Right renal pelvis (tissue), 4 donors: ENCODE measurements around the gene FBXW7. TPM values are rescaled to one million over a fixed set of nuclear protein-coding genes. Genes with fewer than 3 reads are reported as not detected.
A peak's percentile ranks its signal among the peaks of the same experiment; 100 is the strongest.
"Not testable (repeated sequence)": the region's sequence is repeated elsewhere in the genome, so short reads cannot be mapped to it uniquely, and the experiment has no call there.

Experiments
- DNase-seq, 4 donors: peaks; one replicate each; pipeline ENCODE4 v3.0.0-alpha.2; 2013; ENCODE audit warnings: low read depth in 4 of 4, low spot score in 3 of 4, missing footprints in 1 of 4
- polyA plus RNA-seq, 4 donors: library from polyadenylated mRNA; unstranded; fragments of 120-200 nt; gene quantifications; one replicate each; pipeline ENCODE4 v1.2.1, GENCODE V29; 2013; ENCODE audit not compliant: insufficient read length in 4 of 4

The FBXW7 gene
- polyA plus RNA-seq, 4 donors: 22.7 to 33.9 (median 32.4) TPM

DNA sequence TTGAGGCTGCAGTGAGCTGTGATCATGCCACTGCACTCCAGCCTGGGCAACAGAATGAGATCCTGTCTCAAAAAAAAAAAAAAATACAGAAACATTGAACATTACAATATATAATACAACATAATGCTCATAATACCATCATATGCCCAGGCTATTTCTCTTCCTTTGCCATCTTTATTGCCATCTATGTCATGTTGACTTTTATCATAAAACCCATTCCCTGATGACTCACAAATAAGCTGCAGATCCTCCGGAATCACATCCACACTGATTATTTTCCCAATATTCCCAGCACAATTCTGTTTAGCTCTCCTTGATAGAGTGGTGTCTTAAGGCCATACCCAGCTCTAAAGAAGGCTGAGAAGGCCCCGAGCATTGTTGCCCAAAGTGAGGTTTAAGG is 9.2 kb upstream of the FBXW7 start:
- DNase-seq: no peak

DNA sequence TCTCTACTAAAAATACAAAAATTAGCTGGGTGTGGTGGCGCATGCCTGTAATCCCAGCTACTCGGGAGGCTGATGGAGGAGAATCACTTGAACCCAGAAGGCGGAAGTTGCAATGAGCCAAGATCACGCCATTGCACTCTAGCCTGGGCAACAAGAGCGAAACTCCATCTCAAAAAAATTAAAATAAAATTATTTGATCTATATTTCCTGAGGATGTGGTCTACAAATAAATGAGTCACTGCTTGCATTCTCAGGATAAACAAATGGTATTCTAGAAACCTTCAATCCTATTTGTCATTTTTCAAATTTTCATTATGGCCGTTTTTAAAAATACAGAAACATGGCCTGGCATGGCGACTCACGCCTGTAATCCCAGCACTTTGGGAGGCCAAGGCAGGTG is 8.6 kb upstream of the FBXW7 start:
- not testable (repeated sequence) for DNase-seq

DNA sequence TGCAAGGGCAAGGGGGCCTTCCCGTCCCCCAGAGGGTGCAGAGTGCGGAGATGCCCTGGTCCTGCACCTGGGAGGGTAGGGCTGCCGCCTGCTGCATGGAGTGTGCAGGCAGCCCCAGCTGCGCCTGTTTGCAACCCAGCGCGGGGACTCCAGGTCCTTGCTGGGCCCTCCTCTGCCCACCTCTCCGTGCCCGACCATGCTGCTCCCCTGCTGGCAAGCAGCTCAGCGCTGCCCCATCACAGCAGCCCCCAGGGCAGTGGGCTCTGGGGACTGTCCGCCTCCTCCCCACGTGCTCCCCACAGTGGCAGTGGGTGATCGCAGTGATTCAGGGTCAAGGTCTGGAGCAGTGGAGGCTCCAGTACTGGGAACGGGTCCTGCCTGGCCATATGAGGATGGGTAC is 5.0 kb upstream of the FBXW7 start:
- no peak for DNase-seq

DNA sequence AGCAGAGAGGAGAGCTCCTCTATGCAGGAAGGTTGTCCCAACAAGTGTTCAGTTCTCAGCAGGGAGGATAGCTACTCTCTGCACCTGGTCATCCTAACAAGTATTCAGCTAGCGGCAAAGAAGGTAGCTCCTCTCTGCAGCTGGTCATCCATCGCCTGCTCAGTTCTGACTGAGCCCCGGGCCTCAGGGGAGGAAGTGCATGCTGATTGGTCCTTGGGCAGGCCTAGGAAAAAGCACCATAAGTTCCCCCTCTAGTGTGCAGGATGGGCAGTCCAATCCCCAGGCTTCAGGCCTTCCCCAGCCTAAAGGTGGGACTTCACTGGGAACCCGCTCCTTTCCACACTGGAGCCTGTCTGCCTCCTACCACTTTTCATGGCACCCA is 4.4 kb upstream of the FBXW7 start:
- no peak for DNase-seq

DNA sequence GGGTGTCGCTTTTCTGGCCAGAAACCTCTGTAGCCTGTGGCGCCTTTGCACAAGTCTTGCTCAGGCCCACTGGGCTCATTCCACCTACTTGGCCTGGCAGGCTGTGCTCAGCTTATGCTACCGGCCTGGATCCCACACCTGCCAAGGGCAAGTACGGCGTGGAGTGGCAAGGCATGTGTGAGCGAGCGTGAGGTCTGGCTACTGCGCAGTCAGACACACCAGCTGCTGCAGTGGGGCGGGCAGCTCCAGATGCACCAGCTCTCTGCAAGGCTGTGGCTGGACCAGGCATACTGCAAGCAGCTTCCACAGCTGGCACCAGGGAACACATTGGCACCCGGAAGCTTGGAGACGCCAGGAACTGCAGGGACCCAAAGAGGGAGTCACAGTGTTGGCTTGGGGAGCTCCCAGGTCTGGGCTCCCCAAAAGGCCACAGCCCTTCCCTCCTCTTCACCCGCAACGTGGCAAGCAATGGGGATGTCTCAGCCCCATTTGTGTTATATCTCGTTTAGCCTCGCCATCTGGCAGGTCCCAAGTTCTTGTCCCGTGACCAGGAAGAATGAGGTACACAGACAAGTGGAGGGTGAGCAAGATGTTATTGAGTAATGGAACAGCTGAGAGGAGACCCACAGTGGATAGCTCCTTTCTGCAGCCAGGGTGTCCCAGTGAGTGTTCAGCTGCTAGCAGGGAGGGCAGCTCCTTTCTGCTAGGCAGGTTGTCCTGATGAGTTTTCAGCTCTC is 3.8 kb upstream of the FBXW7 start:
- DNase-seq: no peak

DNA sequence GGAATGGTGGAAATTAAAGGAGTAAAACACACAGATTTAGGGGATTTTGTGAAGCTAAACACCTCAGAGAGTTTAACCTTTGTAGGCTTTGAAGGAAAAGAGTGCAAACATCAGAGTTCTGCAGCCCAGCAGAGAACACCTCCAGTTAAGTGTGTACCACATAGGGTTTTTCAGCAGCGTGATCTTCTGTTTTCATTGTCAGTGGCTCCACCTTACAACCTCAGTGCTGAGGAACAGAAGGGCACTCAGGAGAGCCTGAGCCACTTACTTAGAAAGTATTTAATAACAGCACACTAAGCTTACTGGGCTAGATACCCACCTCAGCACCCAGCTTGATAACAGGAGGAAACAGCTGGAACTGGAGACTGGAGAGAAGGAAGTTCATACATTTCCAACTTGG is 2.0 kb upstream of the FBXW7 start:
- DNase-seq: no peak

DNA sequence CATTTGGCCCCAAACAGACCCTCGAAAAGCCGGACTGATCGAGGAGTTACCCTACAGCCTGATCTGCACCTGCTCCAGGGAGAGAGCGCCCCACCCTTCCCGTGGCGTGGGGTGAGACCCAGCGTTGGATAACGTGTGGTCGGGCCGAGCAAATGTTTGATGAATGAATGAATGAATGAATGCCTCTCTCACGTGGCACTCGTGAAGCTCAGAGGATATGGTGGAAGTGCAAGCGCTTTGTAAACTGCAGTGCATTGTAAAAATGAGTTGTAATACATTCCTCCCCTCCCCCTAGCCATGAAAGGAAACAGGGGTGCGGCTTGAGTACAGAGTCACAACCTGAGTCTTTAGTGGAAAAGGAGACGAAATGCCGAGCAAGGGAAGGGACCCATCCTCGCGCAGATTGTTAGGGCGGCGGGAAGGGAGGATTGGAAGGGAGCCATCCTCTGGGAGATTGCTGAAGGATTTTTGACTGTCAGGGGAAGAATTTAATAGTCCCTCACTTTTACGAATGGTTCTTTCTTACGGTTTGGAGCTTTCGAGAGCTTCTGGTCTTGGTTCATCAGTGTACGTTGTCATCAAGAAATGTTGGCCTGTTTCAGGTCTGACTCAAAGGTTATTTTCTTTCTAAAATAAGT is 772 bp upstream of the FBXW7 start:
- peak in 2 of 4 donors; percentile 8 to 41 for DNase-seq

DNA sequence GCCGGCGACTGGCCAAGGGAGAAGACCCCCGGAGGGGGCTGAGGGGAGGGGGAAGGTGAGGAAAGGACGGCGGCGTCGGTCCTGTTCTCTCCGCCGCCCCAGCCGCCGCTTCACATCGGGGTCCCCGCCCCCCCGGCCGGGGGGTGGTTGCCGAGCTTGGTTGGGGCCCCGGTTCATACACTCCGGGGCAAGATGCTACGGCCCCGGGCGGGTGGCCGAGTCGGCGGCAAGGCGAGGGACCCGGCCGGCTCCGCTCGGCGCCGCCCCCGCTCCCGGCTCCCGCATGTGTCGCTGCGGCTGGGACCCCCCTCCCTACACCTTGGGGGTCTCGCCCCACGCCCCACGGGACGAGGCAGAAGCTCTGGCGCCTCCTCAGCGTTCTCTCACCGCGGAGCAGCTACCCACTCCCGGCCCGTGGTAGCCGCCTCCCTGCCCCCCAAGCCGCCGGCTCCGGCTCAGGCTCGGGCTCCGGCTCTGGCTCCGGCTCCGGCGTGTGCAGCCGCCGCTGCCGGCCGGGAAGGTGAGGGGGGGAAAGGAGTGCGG is 461 bp downstream of the FBXW7 start:
- peak in 2 of 4 donors; percentile 10 to 41 for DNase-seq

DNA sequence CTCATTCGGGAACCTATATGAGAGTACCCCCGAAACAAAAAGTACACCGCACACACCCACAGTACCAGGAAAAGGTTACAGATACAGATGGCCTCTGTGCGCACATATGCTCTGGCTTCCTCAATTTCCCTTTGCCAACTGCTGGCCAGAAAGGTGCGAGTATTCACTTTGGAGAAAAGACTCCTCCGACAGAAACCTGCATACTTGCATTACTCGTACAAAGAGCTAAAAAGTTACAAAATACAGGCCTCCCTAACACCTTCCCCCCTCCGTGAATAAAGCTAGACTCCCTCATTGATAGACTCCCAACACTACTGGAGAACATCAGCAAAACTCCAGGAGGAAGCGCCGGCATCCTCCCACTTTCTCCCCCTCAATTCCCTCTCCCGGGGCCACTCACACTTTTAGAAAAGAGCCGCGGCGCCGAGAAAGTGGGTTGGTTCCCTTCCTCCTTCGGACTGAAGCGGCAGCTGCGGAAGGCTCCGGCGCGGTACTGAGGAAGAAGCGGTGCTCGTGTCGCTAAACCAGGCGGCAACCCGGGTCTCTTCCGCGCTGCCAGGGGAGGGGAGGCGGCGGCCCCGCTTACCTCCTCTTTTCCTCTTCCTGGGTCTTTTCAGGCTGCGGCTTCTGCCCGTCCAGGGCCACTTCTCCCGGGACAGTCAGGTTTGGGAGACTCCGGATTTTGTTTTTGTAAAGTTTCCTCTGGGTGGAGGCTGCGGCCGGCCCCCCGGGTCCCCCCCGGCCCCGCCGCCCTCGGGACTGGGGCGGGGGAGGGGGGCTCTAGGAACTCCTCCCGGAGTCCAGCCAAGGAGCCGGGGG is 1.1 kb downstream of the FBXW7 start:
- DNase-seq: peak in 2 of 4 donors; percentile 10 to 16

DNA sequence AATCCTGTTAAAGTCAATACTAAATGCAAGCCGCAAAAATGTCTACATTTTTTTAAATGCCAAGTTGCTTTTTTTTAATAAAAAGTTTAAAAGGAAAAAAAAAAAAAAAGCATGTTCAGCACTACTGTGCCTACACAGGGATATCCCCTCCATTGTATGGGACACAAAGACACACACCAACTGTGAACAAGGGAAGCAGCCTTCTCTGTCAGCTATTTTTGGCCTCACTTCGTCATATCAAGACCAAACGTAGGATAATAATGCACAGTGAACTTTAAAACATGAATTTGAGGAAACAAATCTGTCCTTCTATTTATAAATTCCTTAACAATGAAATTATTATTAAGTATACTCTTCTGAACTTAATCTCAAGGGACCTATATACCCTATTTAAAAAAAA is 4.4 kb downstream of the FBXW7 start:
- no peak for DNase-seq

DNA sequence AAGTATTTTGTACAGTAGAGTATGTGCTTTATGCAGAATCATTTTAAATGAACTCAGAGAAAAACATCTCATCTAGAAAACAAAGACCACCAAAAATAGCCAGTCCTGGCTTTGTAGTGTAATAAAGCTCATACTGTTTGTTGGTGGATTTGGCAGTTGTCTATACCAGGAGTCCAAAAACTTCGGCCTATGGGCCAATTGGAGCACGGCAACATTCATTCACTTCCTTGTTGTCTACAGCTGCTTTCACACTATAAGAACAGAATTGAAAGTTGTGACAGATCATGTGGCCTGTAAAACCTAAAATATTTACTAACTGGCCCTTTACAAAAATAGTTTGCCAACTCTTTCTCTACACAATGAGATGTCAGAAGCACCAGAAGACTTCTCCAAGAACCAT is 5.3 kb downstream of the FBXW7 start:
- no peak for DNase-seq

DNA sequence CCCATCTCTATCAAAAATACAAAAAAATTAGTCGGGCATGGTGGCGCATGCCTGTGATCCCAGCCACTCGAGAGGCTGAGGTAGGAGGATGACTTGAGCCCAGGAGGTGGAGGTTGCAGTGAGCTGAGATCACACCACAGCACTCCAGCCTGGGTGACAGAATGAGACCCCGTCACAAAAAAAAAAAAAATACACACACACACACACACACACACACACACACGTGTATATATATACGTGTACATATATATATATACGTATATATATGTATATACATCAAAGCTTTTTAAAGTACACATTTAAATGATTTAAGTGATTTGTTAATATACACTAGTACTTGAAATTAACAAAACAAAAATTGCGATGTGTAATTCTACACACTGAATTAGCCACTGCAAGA is 6.0 kb downstream of the FBXW7 start:
- no peak for DNase-seq

DNA sequence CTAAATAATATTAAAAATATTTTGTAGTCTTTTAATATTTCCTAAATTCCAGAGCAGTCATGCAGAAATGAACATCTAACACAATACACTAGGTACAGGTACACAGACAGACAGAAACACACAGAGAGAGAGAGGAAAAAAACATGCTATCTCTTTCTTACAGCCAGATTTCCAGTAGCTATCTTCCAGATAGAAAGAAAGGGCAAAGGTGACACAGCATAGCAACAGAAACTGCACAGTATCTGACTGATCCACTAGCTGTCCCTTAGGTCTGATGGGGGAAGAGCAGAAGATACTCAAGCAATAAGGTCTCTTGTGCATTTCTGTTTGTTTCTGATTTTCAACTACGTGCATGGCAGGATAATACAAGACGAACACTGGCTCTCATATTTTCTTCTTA is 7.8 kb downstream of the FBXW7 start:
- no peak for DNase-seq

DNA sequence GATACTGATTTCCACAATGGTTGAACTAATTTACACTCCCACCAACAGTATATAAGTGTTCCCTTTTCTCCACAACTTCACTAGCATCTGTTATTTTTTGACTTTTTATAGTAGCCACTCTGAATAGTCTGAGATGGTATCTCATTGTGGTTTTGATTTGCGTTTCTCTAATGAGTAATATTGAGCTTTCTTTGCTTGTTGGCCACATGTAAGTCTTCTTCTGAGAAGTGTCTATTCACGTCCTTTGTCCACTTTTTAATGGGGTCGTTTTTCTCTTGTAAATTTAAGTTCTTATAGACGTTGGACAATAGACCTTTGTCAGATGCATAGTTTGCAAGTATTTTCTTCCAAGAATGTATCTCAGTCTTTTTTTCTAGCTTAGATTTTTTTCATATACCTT is 10.0 kb downstream of the FBXW7 start:
- DNase-seq: no peak

DNA sequence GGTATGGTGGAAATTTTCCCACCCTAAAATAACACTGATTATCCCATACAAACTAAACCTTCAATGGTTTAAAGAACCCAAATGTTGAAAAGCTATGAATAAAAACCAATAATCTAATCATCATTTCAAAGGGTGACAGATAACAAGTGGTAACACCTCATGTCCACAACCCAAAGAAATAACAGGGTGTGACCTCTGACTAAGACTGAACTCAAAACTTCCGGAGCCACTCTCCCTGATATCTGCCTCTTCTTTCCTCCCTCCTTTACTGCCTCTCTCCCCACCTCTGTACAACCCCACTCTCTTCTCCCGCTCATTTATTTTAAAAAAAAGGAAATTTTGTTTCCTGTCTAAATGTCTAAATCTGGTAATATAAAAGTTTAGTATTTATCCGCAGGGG is 11.5 kb downstream of the FBXW7 start:
- DNase-seq: no peak

DNA sequence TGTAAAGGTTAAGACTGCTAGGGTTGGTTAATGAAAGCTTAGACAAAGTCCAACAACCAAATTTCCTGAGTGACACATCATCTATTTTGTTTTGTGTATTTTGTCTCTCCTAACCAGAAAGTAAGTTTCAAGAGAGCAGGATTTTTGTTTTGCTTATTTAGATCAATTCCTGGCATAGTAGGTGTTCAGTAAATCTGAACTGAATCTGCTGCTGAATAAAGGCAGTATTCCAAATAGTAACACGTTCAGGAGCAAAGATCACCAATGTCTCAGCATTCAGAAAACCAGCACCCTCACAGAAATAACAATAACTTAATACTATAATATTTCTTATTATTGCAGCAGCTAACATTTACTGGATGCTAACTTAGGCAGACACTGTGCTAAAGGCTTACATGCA is 12.2 kb downstream of the FBXW7 start:
- DNase-seq: no peak

DNA sequence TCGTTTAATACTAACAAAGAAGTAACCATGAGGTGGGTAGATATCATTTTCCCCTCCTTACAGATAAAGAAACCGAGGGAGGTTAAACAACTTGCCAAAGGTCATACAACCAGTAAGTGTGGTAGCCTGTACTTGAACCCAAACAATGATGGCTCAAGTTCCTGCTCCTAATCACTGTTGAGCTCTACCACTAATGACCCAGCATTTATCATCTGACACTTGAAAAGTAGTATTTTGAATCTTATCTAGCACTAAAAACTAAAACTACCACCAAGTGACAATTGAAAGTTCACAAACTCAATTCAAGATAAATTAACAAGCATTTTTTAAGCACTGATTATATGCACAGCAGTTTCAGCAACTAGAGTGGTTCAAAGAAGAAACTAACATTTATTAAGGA is 13.1 kb downstream of the FBXW7 start:
- no peak for DNase-seq

DNA sequence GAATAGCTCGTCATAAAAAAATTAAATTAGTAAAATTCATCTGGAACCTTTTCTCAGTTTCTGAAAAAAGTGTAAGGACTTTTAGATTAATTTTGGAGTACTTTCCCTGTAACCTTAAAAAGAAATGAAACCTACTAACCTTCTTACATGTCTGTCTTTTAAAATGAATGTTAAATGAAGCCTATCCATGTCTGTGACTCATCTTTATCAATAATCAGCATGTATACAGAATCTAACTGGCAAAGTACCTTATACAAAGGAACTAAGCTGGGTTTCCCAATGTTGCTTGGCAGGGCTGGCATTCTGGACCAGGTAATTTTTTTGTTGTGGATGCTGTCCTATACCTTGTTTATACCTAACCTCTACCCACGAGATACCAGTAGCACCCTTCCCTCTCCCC is 13.6 kb downstream of the FBXW7 start:
- no peak for DNase-seq

DNA sequence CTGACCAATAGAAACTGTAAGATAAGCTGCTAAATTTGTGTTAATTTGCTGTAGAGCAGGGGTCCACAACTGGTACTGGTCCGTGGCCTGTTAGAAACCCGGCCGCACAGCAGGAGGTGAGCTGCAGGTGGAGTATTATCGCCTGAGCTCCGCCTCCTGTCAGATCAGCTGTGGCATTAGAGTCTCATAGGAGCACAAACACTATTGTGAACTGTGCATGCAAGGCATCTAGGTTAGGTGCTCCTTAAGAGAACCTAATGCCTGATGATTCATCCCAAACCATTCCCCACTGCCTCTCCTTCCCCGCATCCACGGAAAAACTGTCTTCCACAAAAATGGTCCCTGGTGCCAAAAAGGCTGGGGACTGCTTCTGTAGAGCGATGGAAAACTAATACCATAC is 19.7 kb downstream of the FBXW7 start:
- DNase-seq: no peak

DNA sequence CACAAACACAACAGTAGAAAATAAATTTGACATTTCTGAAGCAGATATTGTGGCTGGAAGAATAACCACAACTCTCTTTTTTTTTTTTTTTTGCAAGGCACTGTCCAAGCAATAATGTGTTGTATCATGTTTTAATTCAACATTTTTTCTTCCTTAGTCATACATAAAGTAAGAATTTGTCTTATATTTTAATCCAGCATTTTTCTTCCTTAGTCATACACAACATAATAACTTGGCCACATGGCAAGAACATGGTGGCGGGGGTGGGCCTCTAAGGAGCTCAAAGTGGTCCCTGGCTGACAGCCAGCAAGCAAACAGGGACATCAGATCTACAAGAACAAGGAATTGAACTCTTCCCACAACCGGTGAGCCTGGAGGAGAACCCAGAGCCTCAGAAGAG is 20.2 kb downstream of the FBXW7 start:
- no peak for DNase-seq

DNA sequence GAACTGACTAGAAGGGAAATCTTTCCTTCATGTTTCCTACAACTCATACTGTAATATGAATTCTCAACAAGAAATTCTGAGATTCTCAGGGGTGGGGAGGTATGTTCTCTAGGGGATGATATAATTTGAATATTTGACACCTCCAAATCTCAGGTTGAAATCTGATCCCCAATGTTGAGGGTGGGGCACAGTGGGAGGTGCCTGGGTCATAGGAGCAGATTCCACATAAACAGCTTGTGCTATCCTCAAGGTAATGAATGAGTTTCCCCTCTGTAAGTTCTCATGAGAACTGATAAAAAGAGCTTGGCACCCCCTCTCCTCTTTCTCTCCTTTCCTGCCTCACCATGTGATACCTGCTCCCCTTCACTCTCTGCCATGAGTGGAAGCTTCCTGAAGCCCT is 21.5 kb downstream of the FBXW7 start:
- DNase-seq: no peak

DNA sequence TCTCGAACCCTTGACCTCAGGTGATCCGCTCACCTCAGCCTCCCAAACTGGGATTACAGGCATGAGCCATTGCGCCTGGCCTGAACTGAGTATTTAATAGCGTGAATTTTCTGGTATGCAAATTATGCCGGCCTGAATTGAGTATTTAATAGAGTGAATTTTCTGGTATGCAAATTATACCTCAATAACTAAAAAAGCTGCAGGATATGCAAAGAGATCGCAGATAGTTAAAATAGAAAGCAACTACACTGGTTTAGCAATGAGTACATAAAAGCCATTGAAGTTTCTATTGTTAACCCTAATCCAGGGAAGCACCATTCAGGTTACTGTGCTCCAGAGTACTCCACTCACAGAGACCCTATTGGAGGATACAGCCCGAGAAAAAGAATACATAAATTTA is 22.8 kb downstream of the FBXW7 start:
- DNase-seq: no peak
